ENCODE results near the gene BATF. TPM values are rescaled to one million over a fixed set of nuclear protein-coding genes. Genes with fewer than 3 reads are reported as not detected.

BATF gene
- polyA plus RNA-seq, 1 experiment: not detected

Other genes with a start within 250 kb of the BATF start
- 30.6 and 55.8 TPM in 2 replicates for gene FOS, start 243.6 kb upstream of the BATF start, polyA plus RNA-seq (2011; rRNA removed)
- 46.5 and 49.1 TPM in 2 replicates for gene JDP2, start 94.4 kb upstream of the BATF start, polyA plus RNA-seq (2011; rRNA removed)
- 2.8 and 3.4 TPM in 2 replicates for gene FLVCR2, start 56.2 kb downstream of the BATF start, polyA plus RNA-seq (2011; rRNA removed)
- 22.8 and 24.7 TPM in 2 replicates for gene ERG28, start 138.4 kb downstream of the BATF start, polyA plus RNA-seq (2011; rRNA removed)
- 21.6 and 24.1 TPM in 2 replicates for gene TTLL5, start 138.8 kb downstream of the BATF start, polyA plus RNA-seq (2011; rRNA removed)

All from AG04450 (cell line).